Measurements from ENCODE around the gene RFFL. TPM values are rescaled to one million over a fixed set of nuclear protein-coding genes. Genes with fewer than 3 reads are reported as not detected.
"Not testable (repeated sequence)": the region's sequence is repeated elsewhere in the genome, so short reads cannot be mapped to it uniquely, and the experiment has no call there.

Gene RFFL, protein sequence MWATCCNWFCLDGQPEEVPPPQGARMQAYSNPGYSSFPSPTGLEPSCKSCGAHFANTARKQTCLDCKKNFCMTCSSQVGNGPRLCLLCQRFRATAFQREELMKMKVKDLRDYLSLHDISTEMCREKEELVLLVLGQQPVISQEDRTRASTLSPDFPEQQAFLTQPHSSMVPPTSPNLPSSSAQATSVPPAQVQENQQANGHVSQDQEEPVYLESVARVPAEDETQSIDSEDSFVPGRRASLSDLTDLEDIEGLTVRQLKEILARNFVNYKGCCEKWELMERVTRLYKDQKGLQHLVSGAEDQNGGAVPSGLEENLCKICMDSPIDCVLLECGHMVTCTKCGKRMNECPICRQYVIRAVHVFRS
- 10 to 100 TPM; 11.5 to 38.5 (median 14.6) TPM for total RNA-seq

DNA sequence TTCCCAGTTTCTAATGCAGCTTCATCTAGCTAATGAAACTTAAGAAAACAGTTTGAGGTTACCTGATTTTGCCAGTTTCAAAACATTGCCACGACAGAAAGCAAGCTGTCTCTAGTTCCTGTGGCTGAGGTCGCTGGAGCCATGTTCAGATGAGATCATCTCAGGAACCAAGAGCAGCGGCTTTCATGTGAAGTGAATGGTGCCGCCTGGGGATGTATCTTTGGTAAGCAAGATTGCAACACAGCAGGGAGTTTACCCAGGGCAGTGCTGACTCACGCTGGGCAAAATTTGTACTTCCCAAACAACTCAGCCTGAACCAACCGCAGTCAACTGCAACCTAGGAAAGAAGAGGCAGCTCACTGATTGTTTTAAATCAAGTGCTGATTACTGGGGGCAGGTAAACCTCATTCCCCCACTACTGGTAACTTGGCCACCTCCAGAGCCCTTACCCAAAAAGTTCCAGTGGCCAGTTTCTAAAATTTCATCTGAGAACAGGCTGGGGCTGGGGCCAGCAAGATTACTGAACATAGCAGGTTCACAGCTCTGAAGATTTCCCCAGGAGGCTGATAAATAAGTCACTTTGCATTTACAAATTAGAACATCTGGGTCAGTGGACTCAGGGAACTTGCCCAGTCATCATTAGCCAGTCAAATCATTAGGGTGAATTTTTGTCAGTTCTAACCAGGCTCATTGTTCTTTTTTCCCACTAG, at the start of gene RFFL:
Gene RFFL (minus strand): TSS at position 194 of the 710 bp plus-strand sequence. CDS start 37,154 bp downstream, outside the sequence.
- Histone ChIP-seq H3K27me3 (no peaks in the 10 kb centered on the region), H3K4me1 (no peaks in the 10 kb centered on the region), H3K4me3 (peak within 1 kb of the TSS; percentile 16), H3K36me3 (no peaks in the 10 kb centered on the region), H3K9me3 (no peaks in the 10 kb centered on the region), H3K27ac (peak within 1 kb of the TSS; percentile 79 to 80)
- DNase-seq: peak; percentile 78 to 92
- intact Hi-C loops (cut with DNase I; ENCODE audit: low total_unique reads): no loop called here
- TF ChIP-seq, protein P1, sequence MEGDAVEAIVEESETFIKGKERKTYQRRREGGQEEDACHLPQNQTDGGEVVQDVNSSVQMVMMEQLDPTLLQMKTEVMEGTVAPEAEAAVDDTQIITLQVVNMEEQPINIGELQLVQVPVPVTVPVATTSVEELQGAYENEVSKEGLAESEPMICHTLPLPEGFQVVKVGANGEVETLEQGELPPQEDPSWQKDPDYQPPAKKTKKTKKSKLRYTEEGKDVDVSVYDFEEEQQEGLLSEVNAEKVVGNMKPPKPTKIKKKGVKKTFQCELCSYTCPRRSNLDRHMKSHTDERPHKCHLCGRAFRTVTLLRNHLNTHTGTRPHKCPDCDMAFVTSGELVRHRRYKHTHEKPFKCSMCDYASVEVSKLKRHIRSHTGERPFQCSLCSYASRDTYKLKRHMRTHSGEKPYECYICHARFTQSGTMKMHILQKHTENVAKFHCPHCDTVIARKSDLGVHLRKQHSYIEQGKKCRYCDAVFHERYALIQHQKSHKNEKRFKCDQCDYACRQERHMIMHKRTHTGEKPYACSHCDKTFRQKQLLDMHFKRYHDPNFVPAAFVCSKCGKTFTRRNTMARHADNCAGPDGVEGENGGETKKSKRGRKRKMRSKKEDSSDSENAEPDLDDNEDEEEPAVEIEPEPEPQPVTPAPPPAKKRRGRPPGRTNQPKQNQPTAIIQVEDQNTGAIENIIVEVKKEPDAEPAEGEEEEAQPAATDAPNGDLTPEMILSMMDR (IDR thresholded peaks at IDR 0.05): peak in 2 of 4 experiments; percentile 43 to 49
- TF ChIP-seq POLR2A (IDR thresholded peaks at IDR 0.05): peak; percentile 33 to 37

- DNase-seq; intact Hi-C loops (cut with DNase I; ENCODE audit: low total_unique reads); H3K27ac ChIP-seq: not testable (repeated sequence)
These were observed 47.3 kb upstream of the RFFL start for GRCh38 chr17:35110791-35111190.

GRCh38 chr17:35104844-35105450, 41.4 kb upstream of the RFFL start:
- Histone ChIP-seq H3K4me1 (no peaks in the 10 kb centered on the region), H3K4me3 (no peak overlapping the region), H3K27ac (no peak overlapping the region), H3K9me3 (no peaks in the 10 kb centered on the region), H3K27me3 (no peaks in the 10 kb centered on the region), H3K36me3 (no peaks in the 10 kb centered on the region)
- TF ChIP-seq POLR2A (IDR thresholded peaks at IDR 0.05): no peak
- TF ChIP-seq, protein P1 (IDR thresholded peaks at IDR 0.05): no peak
- intact Hi-C loops (cut with DNase I; ENCODE audit: low total_unique reads): no loop called here
- DNase-seq: no peak

More at GRCh38 chr17:35110791-35111190, 47.3 kb upstream of the RFFL start:
- H3K36me3 ChIP-seq, H3K4me3 ChIP-seq, H3K4me1 ChIP-seq, H3K9me3 ChIP-seq, H3K27me3 ChIP-seq: not testable (repeated sequence)

- Histone ChIP-seq H3K27me3 (no peaks in the 10 kb centered on the region), H3K27ac (no peak overlapping the region), H3K4me3 (no peak overlapping the region), H3K9me3 (no peaks in the 10 kb centered on the region), H3K4me1 (no peaks in the 10 kb centered on the region), H3K36me3 (no peaks in the 10 kb centered on the region)
- TF ChIP-seq POLR2A (IDR thresholded peaks at IDR 0.05): no peak
- TF ChIP-seq, protein P1 (IDR thresholded peaks at IDR 0.05): no peak
- DNase-seq: no peak
- intact Hi-C loops (cut with DNase I; ENCODE audit: low total_unique reads): no loop called here
These were observed 39.8 kb upstream of the RFFL start for GRCh38 chr17:35103271-35103670.

GRCh38 chr17:35101725-35102124, 38.2 kb upstream of the RFFL start:
- Histone ChIP-seq H3K9me3 (no peaks in the 10 kb centered on the region), H3K4me1 (no peaks in the 10 kb centered on the region), H3K27ac (no peak overlapping the region), H3K27me3 (no peaks in the 10 kb centered on the region), H3K36me3 (no peaks in the 10 kb centered on the region), H3K4me3 (no peak overlapping the region)
- no peak for DNase-seq
- intact Hi-C loops (cut with DNase I; ENCODE audit: low total_unique reads): no loop called here
- TF ChIP-seq, protein P1 (IDR thresholded peaks at IDR 0.05): no peak

All from uterus (tissue), 4 donors.